WTC11 (cell line): ENCODE data around the gene KDM3B.

Experiments
- ATF1 ChIP-seq: sonication (generic); formaldehyde crosslinking; IDR thresholded peaks from 2 replicates; pipeline ENCODE4 v1.8.1; 2023; ENCODE audit warnings: mild to moderate bottlenecking, moderate library complexity, missing genetic modification reagents
- ATF2 ChIP-seq: sonication (generic); formaldehyde crosslinking; IDR thresholded peaks from 2 replicates; pipeline ENCODE4 v1.8.1; 2022; ENCODE audit warnings: low read depth, missing genetic modification reagents, borderline replicate concordance
- ATF3 ChIP-seq: sonication (generic); formaldehyde crosslinking; conservative IDR thresholded peaks from 2 replicates; pipeline ENCODE4 v1.8.1; 2022; ENCODE audit warnings: mild to moderate bottlenecking, missing genetic modification reagents
- CTCF ChIP-seq: fragments of 200-600 bp; IDR thresholded peaks from 2 replicates; pipeline ENCODE4 v1.8.0; 2022; ENCODE audit warnings: antibody characterized with exemption
- E2F4 ChIP-seq: sonication (generic); formaldehyde crosslinking; IDR thresholded peaks from 2 replicates; pipeline ENCODE4 v1.8.1; 2022; ENCODE audit warnings: low read depth, mild to moderate bottlenecking, moderate library complexity, missing genetic modification reagents, borderline replicate concordance
- ETV6 ChIP-seq: sonication (generic); formaldehyde crosslinking; IDR thresholded peaks from 2 replicates; pipeline ENCODE4 v1.8.1; 2022; ENCODE audit warnings: mild to moderate bottlenecking, missing genetic modification reagents
- IRF2 ChIP-seq: sonication (generic); formaldehyde crosslinking; IDR thresholded peaks from 2 replicates; pipeline ENCODE4 v1.8.0; 2022; ENCODE audit warnings: low read depth, missing genetic modification reagents, borderline replicate concordance
- JUN ChIP-seq: sonication (generic); formaldehyde crosslinking; IDR thresholded peaks from 2 replicates; pipeline ENCODE4 v1.8.0; 2023; ENCODE audit warnings: mild to moderate bottlenecking, missing genetic modification reagents
- OVOL2 ChIP-seq: fragments of 250-450 bp; sonication (Bioruptor Pico); IDR thresholded peaks from 2 replicates; pipeline ENCODE4 v1.9.0; 2021; ENCODE audit warnings: mild to moderate bottlenecking, borderline replicate concordance
- STAT6 ChIP-seq: sonication (generic); formaldehyde crosslinking; conservative IDR thresholded peaks from 2 replicates; pipeline ENCODE4 v1.8.1; 2023; ENCODE audit warnings: mild to moderate bottlenecking, low read depth, missing genetic modification reagents, moderate library complexity
- ZNF263 ChIP-seq: sonication (generic); formaldehyde crosslinking; IDR thresholded peaks from 2 replicates; pipeline ENCODE4 v1.8.1; 2022; ENCODE audit warnings: low read depth, mild to moderate bottlenecking, moderate library complexity, missing genetic modification reagents

GRCh38 chr5:138453590-138453989, 101.1 kb downstream of the KDM3B start:
- TF ChIP-seq JUN (CRISPR knock-in tag) = no peak
- TF ChIP-seq OVOL2 (CRISPR knock-in tag) = no peak
- TF ChIP-seq STAT6 (CRISPR knock-in tag) = no peak
- TF ChIP-seq CTCF = no peak
- no peak for TF ChIP-seq ETV6 (CRISPR knock-in tag)
- no peak for TF ChIP-seq ATF3
- no peak for TF ChIP-seq IRF2 (CRISPR knock-in tag)
- no peak for TF ChIP-seq ATF2 (CRISPR knock-in tag)
- no peak for TF ChIP-seq ZNF263 (CRISPR knock-in tag)
- no peak for TF ChIP-seq ATF1 (CRISPR knock-in tag)
- TF ChIP-seq E2F4 = no peak
